NCI-H1694 (cell line): ENCODE results near the gene TRIM47.
A peak's percentile ranks its signal among the peaks of the same experiment; 100 is the strongest.

Source experiments
- DNase-seq: peaks from one replicate; lab custom pipeline; 2025; lab: John Stamatoyannopoulos, UW

Gene TRIM47

DNA sequence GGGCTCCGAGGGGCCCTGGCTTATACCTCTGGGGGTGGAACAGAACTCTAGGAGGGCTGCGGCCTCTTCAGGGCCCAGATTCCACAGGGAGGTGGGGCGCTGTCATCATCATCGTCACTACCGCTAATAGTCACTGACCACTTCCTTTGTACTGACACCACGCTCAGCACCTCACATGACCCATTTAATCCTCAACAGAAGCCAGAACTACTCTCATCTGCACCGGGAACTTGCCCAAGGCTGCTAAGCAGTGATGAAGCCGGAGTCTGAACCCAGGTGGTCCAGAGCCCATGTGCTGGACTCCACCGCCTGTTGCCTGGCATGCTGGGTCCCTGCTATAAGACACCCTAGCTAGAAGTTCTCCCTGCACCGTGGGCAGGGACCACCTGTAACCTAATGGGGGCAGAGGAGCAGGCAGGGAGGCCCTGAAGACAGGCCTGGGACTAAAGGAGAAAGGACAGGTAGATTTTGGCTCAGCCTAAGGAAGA is 46.2 kb downstream of the TRIM47 start:
- no peak for DNase-seq

- DNase-seq = no peak
Measured at GRCh38 chr17:75831032-75831571, 47.3 kb downstream of the TRIM47 start.

- DNase-seq = no peak
Measured at GRCh38 chr17:75830164-75831031, 48.0 kb downstream of the TRIM47 start.

- no peak for DNase-seq
Measured at GRCh38 chr17:75829747-75830146, 48.6 kb downstream of the TRIM47 start.

GRCh38 chr17:75828741-75829140 is 49.6 kb downstream of the TRIM47 start:
- DNase-seq = no peak

- DNase-seq = no peak
Measured at GRCh38 chr17:75828076-75828400, 50.3 kb downstream of the TRIM47 start.

DNA sequence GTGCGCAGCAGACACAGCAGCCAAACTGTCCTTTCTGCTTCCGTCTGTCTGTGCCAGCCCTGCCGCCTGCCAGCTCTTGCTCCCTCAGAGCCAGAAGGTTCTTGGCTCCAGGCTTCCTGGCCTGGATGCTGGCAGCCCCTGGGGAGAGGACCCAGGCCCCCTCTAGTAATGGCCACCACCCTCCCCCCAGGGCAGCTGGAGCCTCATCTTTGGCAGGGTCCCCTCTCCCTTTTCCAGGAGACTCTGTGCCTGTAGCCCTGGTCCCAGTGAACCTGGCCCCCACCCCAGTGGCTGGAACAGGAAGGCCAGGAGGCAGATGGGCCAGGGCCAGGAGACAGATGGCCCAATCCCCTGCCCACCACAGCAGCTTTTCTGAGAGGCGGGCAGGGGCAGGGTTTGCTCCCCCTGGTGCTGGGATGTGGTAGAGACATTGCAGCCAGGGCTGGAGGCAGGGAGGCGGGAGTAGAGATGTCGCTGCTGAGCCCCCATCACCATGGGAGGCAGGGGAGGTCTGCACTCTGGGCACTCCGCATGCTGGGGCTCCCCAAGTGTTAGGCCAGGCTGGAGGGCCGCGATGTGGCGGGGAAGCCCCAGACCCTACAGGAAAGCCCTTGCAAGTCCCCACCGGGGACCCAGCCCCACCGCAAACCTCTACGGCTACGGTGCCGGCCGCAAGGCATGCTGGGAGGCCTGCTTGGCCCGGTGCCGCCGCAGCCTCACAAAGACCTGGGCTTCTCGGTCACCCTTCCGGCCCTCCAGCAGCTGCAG is 50.9 kb downstream of the TRIM47 start:
- DNase-seq = peak; percentile 82

DNA sequence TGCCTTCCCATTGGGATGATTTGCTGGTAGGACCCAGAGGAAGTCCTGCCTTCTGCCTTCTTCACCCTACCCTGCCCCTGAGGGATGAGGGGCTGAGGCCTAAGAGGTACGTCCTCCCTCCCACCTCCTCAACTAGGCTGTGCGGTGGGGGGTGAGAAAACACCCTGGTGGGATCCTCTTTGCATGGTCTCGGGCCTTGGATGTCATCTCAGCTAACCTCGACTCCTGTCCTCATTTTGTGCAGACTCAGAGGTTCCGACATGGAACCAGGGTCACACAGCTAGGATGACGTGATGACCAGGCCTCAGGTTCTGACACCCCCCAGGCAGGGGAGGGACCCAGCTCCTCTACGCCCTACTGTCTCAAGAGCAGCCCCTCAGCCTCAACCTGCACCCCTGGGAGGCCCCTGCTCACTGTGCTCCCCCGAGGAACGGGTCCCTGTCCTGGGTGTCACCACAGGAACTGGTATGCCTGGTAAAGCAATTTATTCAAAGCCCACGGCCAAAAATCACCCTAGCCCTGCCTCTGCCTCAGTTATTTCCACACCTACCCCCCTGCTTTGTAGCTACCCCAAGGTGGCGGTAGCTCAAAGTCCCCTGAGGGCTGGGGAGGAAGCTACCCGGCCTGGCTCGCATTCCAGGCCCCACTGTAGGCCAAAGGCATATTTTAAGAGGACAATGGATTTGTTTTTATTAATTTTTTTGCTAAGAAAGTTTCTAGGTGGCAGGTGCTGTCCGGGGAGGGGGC is 51.6 kb downstream of the TRIM47 start:
- no peak for DNase-seq

DNA sequence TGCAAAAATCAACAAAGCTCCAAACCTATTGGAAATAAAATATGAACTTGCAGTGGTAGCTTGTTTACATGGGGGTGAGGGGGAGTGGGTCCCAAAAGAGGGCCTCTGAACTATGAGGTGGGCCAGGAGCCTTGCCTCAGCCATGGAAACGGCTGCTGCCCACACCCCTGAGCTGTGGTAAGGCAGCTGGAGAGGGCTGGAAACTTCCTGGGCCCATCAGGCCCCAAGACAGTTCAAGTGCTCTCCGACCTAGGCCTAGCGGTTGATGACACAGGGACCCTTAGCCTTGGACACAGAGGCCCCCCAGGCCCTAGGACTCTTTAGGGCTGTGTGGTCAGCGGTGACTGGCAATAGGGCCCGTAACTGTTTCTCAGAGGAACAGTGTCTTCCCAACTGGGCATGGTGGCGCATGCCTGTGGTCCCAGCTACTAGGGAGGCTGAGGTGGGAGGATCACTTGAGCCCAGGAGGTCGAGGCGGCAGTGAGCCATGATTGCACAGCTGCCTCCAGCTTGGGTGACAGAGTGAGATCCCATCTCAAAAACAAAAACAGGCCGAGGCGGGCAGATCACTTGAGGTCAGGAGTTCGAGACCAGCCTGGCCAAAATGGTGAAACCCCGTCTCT is 52.5 kb downstream of the TRIM47 start:
- no peak for DNase-seq

DNA sequence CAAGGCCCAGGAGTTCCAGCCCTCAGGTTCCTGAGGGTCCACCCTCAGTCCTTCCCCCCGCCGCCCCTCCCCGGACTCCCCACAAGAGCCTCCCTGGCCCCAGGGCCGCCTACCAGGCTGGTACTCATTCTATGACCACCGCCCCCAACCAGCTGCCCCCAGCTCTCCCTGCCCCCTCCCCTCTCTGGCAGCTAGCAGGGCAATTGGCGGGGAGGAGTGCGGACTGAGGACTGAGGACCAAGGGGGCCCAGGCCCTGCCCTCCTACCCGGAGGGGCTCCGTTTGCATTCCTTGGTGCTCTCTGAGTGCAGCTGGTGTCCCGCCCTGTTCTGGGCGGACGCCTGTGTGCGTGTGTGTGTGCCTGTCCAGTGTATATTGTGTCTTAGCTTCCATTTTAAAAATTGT is 53.2 kb downstream of the TRIM47 start:
- DNase-seq = no peak

DNA sequence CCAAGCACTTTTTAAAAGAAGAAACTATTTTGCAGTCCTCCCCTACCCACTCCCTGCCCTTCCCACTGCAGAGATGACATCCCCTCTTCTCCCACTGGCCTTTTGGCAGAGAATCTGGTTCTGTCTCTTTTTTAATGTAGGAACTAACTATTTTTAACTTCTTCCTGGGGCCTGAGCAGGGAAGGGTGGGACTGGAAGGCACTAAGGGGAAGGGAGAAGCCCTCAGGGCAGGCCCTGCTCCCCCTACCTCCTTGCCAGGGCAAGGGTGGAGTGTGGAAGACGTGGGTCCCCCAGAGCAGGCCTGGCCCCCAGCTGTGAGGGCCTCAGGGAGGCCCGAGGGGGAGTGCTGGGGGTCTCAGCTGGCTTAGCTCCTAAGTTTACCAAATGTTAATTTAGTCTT is 53.7 kb downstream of the TRIM47 start:
- DNase-seq = no peak
